HG02571 (cell line): Measurements from ENCODE around the gene KRTAP8-1.

Experiments
- ATAC-seq: cut with Tn5 transposase; IDR thresholded peaks from one replicate; pipeline ENCODE4 v1.9.1; 2021; ENCODE audit warnings: mild to moderate bottlenecking, moderate library complexity; ENCODE audit not compliant: unreplicated experiment

Gene KRTAP8-1, protein sequence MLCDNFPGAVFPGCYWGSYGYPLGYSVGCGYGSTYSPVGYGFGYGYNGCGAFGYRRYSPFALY

DNA sequence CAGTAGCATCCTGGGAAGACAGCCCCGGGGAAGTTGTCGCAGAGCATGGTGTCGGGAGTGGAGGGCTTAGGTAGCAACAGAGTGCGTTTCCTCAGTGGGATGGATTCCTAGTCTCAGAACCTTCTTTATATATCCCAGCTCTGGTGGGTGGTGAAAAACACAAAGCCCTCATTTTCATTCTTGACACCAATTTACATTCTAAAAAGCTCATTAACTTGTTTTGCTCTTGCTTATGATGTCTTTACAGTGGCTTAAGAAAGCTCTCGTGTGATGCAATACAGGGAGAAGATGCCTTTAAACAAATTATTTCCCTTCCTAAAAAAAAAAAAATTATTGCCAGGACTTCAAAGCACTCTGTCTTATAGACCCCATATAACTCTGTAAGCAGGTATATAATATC is at the start of gene KRTAP8-1:
Gene KRTAP8-1 (minus strand): TSS at position 101 of the 400 bp plus-strand sequence. CDS start 54 bp downstream, at position 47.
- no peak for ATAC-seq

DNA sequence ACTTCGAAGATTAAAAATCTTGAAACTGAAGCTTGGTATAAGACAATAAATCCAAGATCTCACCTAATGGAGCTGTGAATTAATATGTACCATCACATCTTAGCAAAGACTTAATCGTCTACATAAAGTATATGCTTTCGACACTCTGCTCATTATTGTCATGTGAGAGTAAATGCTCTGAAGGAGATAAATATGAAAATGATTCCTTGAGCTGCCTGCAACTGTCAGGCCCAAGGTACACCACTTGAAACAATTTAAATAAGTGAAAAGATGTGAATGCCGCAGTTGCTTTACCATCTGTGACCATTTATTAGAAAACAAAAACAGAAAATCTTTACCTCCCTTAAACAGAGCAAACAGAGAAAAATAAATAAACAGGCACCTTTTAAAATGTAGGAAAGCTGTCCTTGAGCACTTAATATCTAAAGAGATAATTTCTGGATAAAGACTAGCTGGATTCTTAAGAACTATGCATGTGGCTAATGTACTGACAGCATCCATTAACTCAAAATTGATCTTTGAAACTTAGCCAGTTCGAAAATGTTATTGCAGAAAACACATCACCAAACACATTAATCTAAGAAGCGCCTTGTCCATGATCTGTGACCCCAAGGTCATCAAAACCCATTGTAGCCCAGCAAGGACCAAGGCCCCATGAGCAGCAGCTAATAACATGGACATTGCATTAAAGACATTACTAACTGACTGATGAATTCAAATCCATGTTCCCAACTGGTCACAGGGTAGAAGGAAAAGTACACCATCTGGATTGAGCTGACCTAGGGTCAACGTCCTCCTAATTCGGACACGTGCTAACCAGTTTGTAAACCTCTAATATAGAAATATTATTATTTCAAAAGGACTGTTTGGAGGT is 34.8 kb upstream of the KRTAP8-1 start:
- ATAC-seq, result no peak

DNA sequence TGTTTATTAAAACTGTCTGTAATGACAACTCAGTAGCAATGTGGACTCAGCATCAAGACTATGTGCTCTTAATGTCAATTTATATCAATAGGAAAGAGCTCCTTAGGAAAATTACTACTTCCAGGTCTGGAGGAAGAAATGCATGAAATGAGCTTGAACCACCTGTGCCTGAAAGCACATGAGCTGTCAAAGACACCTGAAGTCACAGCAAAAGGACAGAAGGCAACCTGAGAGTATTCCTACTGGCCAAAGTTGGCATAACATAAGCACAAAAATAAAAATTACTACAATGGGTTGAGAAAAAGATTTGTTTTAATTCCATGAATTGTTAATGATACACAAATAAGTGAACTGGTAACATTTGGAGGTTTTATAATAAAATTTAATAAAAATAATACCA is 29.9 kb upstream of the KRTAP8-1 start:
- ATAC-seq, result no peak

DNA sequence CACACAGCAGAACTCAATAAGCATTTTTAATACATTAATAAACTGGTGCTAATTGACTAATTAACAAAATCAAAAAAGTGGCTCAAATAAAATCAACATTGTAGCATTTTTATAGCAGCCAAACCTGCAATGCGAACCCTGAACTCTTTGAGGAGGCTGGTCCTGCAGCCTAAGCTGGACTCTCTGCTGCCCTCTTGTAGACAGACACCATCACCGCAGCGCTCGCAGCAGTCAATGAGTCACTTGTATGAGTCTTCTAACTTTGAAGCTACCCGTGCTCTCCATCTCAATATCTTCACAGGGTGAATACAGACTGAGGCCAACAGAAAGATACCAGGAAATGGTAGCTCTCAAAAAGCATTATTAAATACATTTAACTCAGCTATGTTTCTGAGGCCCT is 26.2 kb upstream of the KRTAP8-1 start:
- no peak for ATAC-seq

DNA sequence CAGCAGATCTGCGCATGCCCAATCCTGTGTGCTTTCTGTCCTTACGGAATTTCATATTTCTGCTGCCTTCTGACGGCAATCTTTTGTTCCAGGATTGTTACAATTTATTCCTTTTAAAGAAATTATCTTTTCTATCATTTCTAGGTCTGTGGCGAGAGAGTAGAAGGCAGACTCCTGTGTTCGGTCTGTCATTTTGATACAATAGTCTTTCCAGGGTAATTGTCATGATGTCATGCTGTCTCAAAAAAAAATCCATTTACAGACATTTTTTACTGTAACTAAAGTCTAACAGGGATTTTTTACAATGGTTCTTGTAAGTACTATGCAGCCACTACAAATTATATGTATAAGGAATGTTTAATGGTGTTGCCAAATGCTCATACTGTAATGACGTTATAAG is 25.5 kb upstream of the KRTAP8-1 start:
- no peak for ATAC-seq

DNA sequence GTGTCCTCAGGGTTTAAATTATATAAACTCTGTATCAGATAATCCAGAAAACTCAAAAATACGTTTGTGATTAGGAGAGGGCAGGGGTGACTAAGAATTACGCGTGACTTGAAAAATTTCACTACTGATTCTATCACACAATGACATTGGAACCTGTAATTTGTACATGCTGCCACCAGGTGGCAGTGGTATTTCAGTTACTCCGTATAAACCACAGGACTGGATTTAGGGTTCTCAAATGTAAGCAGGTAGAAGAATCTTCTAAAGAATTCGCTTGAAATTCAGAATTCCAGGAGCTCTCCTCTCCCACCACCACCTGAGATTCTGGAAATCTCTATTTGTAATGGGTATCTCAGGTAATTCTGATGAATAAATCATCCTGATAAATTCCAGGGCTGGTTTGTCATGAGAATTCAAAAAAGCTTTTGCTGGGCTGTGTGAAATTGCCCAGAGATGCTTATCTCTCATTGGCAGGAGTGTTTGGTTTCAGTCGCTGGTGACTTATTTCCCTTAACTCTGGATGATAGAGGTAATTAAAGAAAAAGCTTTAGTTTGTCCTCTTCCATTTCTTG is 18.2 kb upstream of the KRTAP8-1 start:
- no peak for ATAC-seq

DNA sequence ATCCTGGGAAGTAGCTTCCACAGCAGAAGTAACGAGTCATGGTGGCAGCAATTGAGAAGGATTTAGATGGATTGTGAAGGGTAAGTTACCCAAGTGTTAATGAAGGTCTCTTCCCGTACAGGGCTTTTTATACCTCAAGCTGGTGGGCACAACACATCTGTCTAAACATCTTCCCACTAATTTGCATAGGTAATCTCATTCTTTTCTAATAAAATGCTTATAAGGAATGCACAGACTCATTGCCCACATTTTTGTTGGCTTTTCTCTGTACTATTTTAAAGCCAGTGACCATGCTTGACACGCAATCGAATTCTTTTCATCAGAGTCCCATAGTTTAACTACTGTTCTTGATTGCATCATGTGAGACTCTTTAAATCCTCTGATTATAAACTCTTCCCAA is 16.6 kb upstream of the KRTAP8-1 start, which contains the start of gene KRTAP7-1:
Gene KRTAP7-1 (minus strand): TSS at position 101 of the 400 bp plus-strand sequence. CDS start 61 bp downstream, at position 40.
- no peak for ATAC-seq

DNA sequence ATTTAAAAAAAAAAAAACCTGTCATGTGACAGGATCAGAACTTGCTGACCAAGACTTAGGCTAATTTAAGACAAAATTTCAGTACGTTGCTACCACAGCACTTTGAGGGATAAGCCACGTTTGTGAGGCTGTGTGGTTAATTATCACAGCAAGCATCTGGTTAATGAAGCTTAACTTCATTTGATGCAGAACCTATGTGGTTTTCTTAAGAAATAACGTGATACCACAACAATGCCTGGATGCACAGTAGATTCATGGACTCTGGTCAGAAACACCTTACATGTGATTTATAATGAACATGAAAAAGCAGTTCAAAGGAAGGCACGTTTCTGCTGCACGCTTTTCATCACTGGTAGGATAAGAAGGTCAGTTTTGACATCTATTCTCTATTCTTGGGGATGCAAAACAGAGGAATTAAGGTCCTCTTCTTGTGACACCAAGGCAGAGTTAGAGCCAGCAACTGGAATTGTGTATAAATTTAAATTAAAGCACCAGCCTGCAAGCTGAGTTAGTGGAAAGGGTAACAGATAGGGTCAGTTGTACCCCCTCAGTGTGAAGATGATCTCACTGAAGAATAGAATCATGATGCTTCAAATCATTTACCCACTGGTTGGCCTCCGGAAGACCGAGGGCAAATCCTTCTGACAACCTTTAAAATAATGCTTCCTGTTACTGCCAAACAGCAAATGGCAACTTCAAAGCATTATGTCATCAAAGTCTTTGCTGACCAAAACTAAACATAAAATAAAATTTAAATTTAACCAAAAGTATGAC is 6.0 kb upstream of the KRTAP8-1 start:
- no peak for ATAC-seq

DNA sequence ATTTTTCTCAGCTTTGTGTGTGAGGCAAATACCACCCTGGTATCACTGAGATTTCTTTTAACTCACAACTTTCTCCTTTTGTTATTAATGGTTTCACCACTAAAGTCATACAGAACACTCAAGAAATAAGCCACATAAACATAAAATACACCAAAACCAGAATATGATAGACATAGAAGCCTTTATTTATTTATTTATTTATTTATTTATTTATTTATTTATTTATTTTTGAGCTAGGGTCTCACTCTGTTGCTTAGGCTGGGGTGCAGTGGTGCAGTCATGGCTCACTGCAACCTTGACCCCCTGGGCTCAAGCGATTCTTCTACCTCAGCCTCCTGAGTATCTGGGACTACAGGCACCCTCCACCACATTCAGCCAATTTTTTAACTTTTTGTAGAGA is 12.5 kb downstream of the KRTAP8-1 start:
- ATAC-seq, result no peak

DNA sequence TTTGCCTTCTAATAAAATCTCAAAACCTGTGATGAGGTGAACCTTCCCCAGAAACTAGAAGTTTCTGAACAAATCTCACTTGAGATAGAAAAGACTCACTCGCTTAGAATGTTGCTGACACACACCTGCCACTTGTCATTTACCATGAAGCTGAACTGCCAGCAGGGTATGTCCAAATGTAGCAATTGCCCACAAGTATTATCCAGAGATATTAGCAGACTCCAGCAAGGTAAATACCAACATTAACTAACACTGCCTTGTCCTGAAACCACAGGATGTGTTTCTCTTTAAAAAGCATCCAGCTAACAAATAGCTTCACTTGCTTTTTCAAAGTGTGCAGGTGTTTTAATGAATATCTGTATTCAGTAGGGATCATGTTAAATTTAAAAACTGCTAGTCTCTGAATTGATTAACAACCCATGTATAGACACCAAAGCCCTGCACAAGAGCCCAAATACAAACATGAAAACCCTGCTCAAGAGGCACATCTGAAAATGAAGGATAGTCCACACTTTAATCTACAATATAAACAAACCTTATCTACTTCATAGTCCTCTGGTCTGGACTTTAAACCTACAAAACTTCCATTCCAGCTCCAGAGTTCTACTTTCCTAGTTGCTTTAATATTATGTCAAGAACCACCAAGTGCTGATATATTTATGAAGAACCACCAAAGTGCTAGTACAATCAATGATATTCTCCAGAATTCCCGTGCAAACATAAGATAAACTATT is 19.3 kb downstream of the KRTAP8-1 start:
- ATAC-seq, result no peak

DNA sequence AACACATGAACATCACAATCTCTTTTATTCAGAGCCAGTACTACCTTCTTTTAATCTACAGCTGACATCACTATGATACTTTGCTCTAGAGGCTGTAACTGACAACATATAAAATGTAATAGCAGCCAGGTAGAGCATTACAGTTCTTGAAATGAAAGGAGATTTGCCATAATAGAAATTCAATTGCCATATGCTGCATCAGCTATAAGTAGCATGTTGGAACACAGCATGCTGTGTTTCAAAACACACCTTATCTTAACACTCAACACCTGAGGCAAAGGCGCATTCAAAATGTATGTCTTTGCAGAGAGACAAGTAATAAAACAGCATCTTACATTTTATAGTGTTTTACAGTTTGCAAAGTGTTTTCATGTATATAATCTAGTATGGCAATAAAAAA is 33.8 kb downstream of the KRTAP8-1 start:
- no peak for ATAC-seq

DNA sequence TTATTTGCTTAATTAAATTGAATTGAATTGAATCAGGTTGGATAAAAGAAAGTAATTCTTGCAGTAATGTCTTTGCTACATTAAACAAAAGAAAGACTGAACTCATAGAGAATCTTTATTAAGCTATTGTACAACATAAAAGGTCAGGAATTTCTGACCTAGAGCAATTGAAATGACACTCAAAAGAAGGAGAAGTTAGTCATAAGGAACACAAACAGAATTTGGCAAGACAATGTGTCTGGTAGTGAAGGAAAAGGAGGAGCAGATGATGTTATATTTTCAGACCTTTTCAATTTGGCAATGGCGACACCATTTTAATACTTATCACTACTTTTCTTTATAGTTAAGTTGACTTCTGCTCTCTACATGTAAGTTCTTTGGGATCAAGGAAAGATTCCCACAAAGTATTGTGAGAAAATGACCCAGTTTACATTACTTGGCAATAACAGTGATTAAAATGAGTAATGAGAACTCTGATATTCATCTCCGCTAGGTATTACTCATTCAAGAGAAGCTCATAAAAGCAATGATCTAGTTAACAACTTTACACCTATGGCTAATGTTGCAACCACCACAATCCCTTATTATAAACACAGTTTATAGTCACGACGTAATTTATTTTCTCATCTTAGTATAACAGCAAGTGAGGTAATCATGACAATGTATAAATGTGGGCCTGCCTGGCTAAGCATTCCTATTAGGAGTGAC is 43.2 kb downstream of the KRTAP8-1 start:
- no peak for ATAC-seq
